H1 (cell line): ENCODE data around the gene BCAS3.

ENCODE experiments used
- ATF2 ChIP-seq: IDR thresholded peaks from 2 replicates; pipeline ENCODE4 v1.6.1; 2012; ENCODE audit warnings: low read length, inconsistent platforms
- CTBP2 ChIP-seq: IDR thresholded peaks from 2 replicates; pipeline ENCODE4 v1.7.0; 2011; ENCODE audit warnings: borderline replicate concordance, mild to moderate bottlenecking, moderate library complexity, mixed read lengths, low read length; ENCODE audit not compliant: insufficient read depth, insufficient read length
- CTCF ChIP-seq, 3 experiments: IDR thresholded peaks; 1 replicate in 2 of 3; 2 replicates in 1 of 3; pipeline versions ENCODE4 v1.5.1 to v1.6.1; 2011; ENCODE audit warnings: low read length in 3 of 3, mild to moderate bottlenecking in 3 of 3, inconsistent platforms in 2 of 3, low read depth in 1 of 3, moderate library complexity in 1 of 3; ENCODE audit not compliant: insufficient read depth in 1 of 3; ENCODE audit errors: control extremely low read depth in 1 of 3
- EZH2 ChIP-seq: fragments of 200-600 bp; sonication (generic); IDR thresholded peaks from 2 replicates; pipeline ENCODE4 v1.7.1; 2012; ENCODE audit warnings: low read depth, mild to moderate bottlenecking, moderate library complexity, low read length, inconsistent platforms; ENCODE audit not compliant: severe bottlenecking
- JUN ChIP-seq: IDR thresholded peaks from 2 replicates; pipeline ENCODE4 v1.6.1; 2011; ENCODE audit warnings: low read depth, mild to moderate bottlenecking, improper control_type of control experiment, low read length
- MAX ChIP-seq: IDR thresholded peaks from 2 replicates; pipeline ENCODE4 v1.6.1; 2012; ENCODE audit warnings: inconsistent platforms
- NANOG ChIP-seq: IDR thresholded peaks from 2 replicates; pipeline ENCODE4 v1.6.1; 2011; ENCODE audit warnings: low read length, low read depth, mild to moderate bottlenecking, inconsistent platforms; ENCODE audit not compliant: insufficient read depth, poor library complexity, severe bottlenecking
- POLR2A ChIP-seq, 2 experiments: IDR thresholded peaks; 1 replicate in 1 of 2; 2 replicates in 1 of 2; pipeline ENCODE4 v1.6.1; 2011; ENCODE audit warnings: low read depth in 2 of 2, low read length in 2 of 2, mild to moderate bottlenecking in 2 of 2; ENCODE audit errors: control extremely low read depth in 1 of 2
- RAD21 ChIP-seq, 2 experiments: IDR thresholded peaks in 1 of 2; conservative IDR thresholded peaks in 1 of 2; 2 replicates each; pipeline ENCODE4 v1.6.1; 2011; ENCODE audit warnings: low read depth in 2 of 2, low read length in 2 of 2, improper control_type of control experiment in 1 of 2, inconsistent platforms in 1 of 2, mild to moderate bottlenecking in 1 of 2, moderate library complexity in 1 of 2
- RFX5 ChIP-seq: IDR thresholded peaks from 2 replicates; pipeline ENCODE4 v1.6.1; 2011; ENCODE audit warnings: low read depth, low read length, improper control_type of control experiment, borderline replicate concordance
- RXRA ChIP-seq: IDR thresholded peaks from 2 replicates; pipeline ENCODE4 v1.6.1; 2011; ENCODE audit warnings: low read depth, mild to moderate bottlenecking, low read length, moderate library complexity; ENCODE audit not compliant: insufficient read depth
- SP2 ChIP-seq: IDR thresholded peaks from 2 replicates; pipeline ENCODE4 v1.6.1; 2012; ENCODE audit warnings: mild to moderate bottlenecking, low read length, inconsistent platforms

- TF ChIP-seq SP2 (no peak), CTCF (IDR thresholded peaks at IDR 0.05; ENCODE audit: control extremely low read depth in 1 of 3, insufficient read depth in 1 of 3, low read depth in 1 of 3, low read length in 3 of 3) (no peak), JUN (no peak), RXRA (no peak), POLR2A (IDR thresholded peaks at IDR 0.05; ENCODE audit: control extremely low read depth in 1 of 2, low read depth in 2 of 2, low read length in 2 of 2) (no peak), ATF2 (no peak), CTBP2 (no peak), EZH2 (no peak), MAX (no peak), NANOG (no peak), RAD21 (IDR thresholded peaks at IDR 0.05 in 1 of 2, conservative IDR thresholded peaks at IDR 0.05 in 1 of 2; ENCODE audit: low read depth in 2 of 2, low read length in 2 of 2) (no peak), RFX5 (no peak)
Measured at GRCh38 chr17:60716766-60717165, 39.1 kb downstream of the BCAS3 start.
